ENCODE results near the gene MTCL3.

MTCL3 gene

GRCh38 chr6:127482325-127482724, 36.8 kb downstream of the MTCL3 start:
- no peaks in the 10 kb centered on the region for H3K27me3 ChIP-seq (ENCODE audit: insufficient read depth, low read depth, low read length)
- no peaks in the 10 kb centered on the region for H3K9me3 ChIP-seq (ENCODE audit: low read length)
- no peak overlapping the region for H3K4me2 ChIP-seq (ENCODE audit: low read length)
- peaks cover 54% of the 10 kb centered on the region for H3K36me3 ChIP-seq (ENCODE audit: insufficient read depth, low read length)
- no peak overlapping the region for H2AFZ ChIP-seq (ENCODE audit: low read depth, low read length)
- no peak overlapping the region for H3K4me3 ChIP-seq (ENCODE audit: low read length)
- H3K79me2 ChIP-seq (replicated peaks; ENCODE audit: insufficient read depth, low read length), result peaks cover 28% of the 10 kb centered on the region
- H3F3A ChIP-seq (ENCODE audit: insufficient read depth, low read length, poor library complexity, severe bottlenecking), result no peaks in the 10 kb centered on the region
- no peak overlapping the region for H3K27ac ChIP-seq (ENCODE audit: low read length)
- H4K20me1 ChIP-seq (ENCODE audit: insufficient read depth), result peaks cover 18% of the 10 kb centered on the region
- TF ChIP-seq POLR2AphosphoS5 (IDR thresholded peaks at IDR 0.05), result no peak
- TF ChIP-seq SMC3 (conservative IDR thresholded peaks at IDR 0.05; ENCODE audit: poor library complexity), result no peak
- no peak for TF ChIP-seq EZH2 (IDR thresholded peaks at IDR 0.05; ENCODE audit: borderline replicate concordance, insufficient read depth, low read length, poor library complexity, severe bottlenecking)
- no peak overlapping the region for H3K9ac ChIP-seq (ENCODE audit: low read length)
- H3K9me2 ChIP-seq (ENCODE audit: insufficient read depth, low read length), result no peaks in the 10 kb centered on the region

- Histone ChIP-seq H3K79me2 (replicated peaks; ENCODE audit: insufficient read depth, low read length) (peaks cover 22% of the 10 kb centered on the region), H4K20me1 (ENCODE audit: insufficient read depth) (peaks cover 18% of the 10 kb centered on the region), H3K27ac (ENCODE audit: low read length) (no peak overlapping the region), H3K9me2 (ENCODE audit: insufficient read depth, low read length) (no peaks in the 10 kb centered on the region), H3K4me2 (ENCODE audit: low read length) (no peak overlapping the region), H3K36me3 (ENCODE audit: insufficient read depth, low read length) (peaks cover 51% of the 10 kb centered on the region), H3F3A (ENCODE audit: insufficient read depth, low read length, poor library complexity, severe bottlenecking) (no peaks in the 10 kb centered on the region), H3K27me3 (ENCODE audit: insufficient read depth, low read depth, low read length) (no peaks in the 10 kb centered on the region), H2AFZ (ENCODE audit: low read depth, low read length) (no peak overlapping the region), H3K9ac (ENCODE audit: low read length) (no peak overlapping the region), H3K4me3 (ENCODE audit: low read length) (no peak overlapping the region), H3K9me3 (ENCODE audit: low read length) (no peaks in the 10 kb centered on the region)
- no peak for TF ChIP-seq CTCF (IDR thresholded peaks at IDR 0.05; ENCODE audit: poor library complexity, severe bottlenecking)
- TF ChIP-seq EP300 (conservative IDR thresholded peaks at IDR 0.05; ENCODE audit: poor library complexity, severe bottlenecking), result no peak
- TF ChIP-seq REST (IDR thresholded peaks at IDR 0.05; ENCODE audit: borderline replicate concordance), result no peak
- TF ChIP-seq POLR2AphosphoS5 (IDR thresholded peaks at IDR 0.05), result no peak
- no peak for TF ChIP-seq EZH2 (IDR thresholded peaks at IDR 0.05; ENCODE audit: borderline replicate concordance, insufficient read depth, low read length, poor library complexity, severe bottlenecking)
- no peak for TF ChIP-seq SMC3 (conservative IDR thresholded peaks at IDR 0.05; ENCODE audit: poor library complexity)
- no peak for TF ChIP-seq TAF1 (IDR thresholded peaks at IDR 0.05; ENCODE audit: low read depth)
- TF ChIP-seq RAD21 (conservative IDR thresholded peaks at IDR 0.05), result no peak
- TF ChIP-seq MXI1 (conservative IDR thresholded peaks at IDR 0.05; ENCODE audit: poor library complexity, severe bottlenecking), result no peak
Observed at GRCh38 chr6:127481628-127482027, 37.5 kb downstream of the MTCL3 start.

GRCh38 chr6:127481111-127481510, 38.0 kb downstream of the MTCL3 start:
- H3K36me3 ChIP-seq (ENCODE audit: insufficient read depth, low read length), result peaks cover 53% of the 10 kb centered on the region
- no peak overlapping the region for H2AFZ ChIP-seq (ENCODE audit: low read depth, low read length)
- TF ChIP-seq TAF1 (IDR thresholded peaks at IDR 0.05; ENCODE audit: low read depth) (no peak), CTCF (IDR thresholded peaks at IDR 0.05; ENCODE audit: poor library complexity, severe bottlenecking) (no peak), POLR2AphosphoS5 (IDR thresholded peaks at IDR 0.05) (no peak), RAD21 (conservative IDR thresholded peaks at IDR 0.05) (no peak)
- no peaks in the 10 kb centered on the region for H3K9me2 ChIP-seq (ENCODE audit: insufficient read depth, low read length)
- H3K4me3 ChIP-seq (ENCODE audit: low read length), result no peak overlapping the region
- H3K9me3 ChIP-seq (ENCODE audit: low read length), result no peaks in the 10 kb centered on the region
- no peaks in the 10 kb centered on the region for H3F3A ChIP-seq (ENCODE audit: insufficient read depth, low read length, poor library complexity, severe bottlenecking)
- H3K9ac ChIP-seq (ENCODE audit: low read length), result no peak overlapping the region
- no peak overlapping the region for H3K4me2 ChIP-seq (ENCODE audit: low read length)
- peaks cover 12% of the 10 kb centered on the region for H4K20me1 ChIP-seq (ENCODE audit: insufficient read depth)
- no peak overlapping the region for H3K27ac ChIP-seq (ENCODE audit: low read length)
- no peaks in the 10 kb centered on the region for H3K27me3 ChIP-seq (ENCODE audit: insufficient read depth, low read depth, low read length)
- peaks cover 20% of the 10 kb centered on the region for H3K79me2 ChIP-seq (replicated peaks; ENCODE audit: insufficient read depth, low read length)
